Adrenal gland (tissue), 12 donors: ENCODE measurements around the gene RABL3. TPM values are rescaled to one million over a fixed set of nuclear protein-coding genes. Genes with fewer than 3 reads are reported as not detected.

Source experiments
- DNase-seq, 7 donors: peaks; one replicate each; pipeline ENCODE4 v3.0.0-alpha.2; 2019 to 2020
- H3K27ac ChIP-seq, 5 donors: fragments of 200-600 bp; sonication (generic) in 4 of 5; 1 replicate in 3 of 5; 2 replicates in 2 of 5; pipeline versions ENCODE4 v1.5.1 to v1.8.0; 2016 to 2020; ENCODE audit warnings: mild to moderate bottlenecking in 1 of 5
- H3K27me3 ChIP-seq: fragments of 200-600 bp; 2 replicates; pipeline ENCODE4 v1.8.0; 2021
- H3K36me3 ChIP-seq, 2 donors: fragments of 200-600 bp; replicated peaks in 1 of 2; 1 replicate in 1 of 2; 2 replicates in 1 of 2; pipeline versions ENCODE4 v1.5.1 to v1.8.0; 2018 to 2022
- H3K4me1 ChIP-seq, 2 donors: fragments of 200-600 bp; replicated peaks in 1 of 2; 1 replicate in 1 of 2; 2 replicates in 1 of 2; pipeline versions ENCODE4 v1.5.1 to v1.8.0; 2018 to 2021
- H3K4me3 ChIP-seq, 4 donors: fragments of 200-600 bp; sonication (generic) in 3 of 4; one replicate each; pipeline ENCODE4 v1.5.1; 2016 to 2018
- H3K9me3 ChIP-seq, 3 donors: fragments of 200-600 bp; sonication (generic) in 1 of 3; replicated peaks in 1 of 3; 1 replicate in 2 of 3; 2 replicates in 1 of 3; pipeline versions ENCODE4 v1.5.1 to v1.8.0; 2016 to 2021
- CTCF ChIP-seq, 6 experiments: fragments of 450-650 bp in 4 of 6; fragments of 200-600 bp in 2 of 6; sonication (generic) in 1 of 6; IDR thresholded peaks; 1 replicate in 5 of 6; 2 replicates in 1 of 6; pipeline versions ENCODE4 v1.5.1 to v1.8.0; 2016 to 2021; ENCODE audit warnings: antibody characterized with exemption in 6 of 6, mild to moderate bottlenecking in 2 of 6, moderate library complexity in 1 of 6
- POLR2A ChIP-seq, 2 donors: fragments of 450-650 bp; IDR thresholded peaks; one replicate each; pipeline ENCODE4 v1.6.1; 2017; ENCODE audit warnings: antibody characterized with exemption in 2 of 2, mild to moderate bottlenecking in 2 of 2, moderate library complexity in 1 of 2
- WGBS, 4 donors: extraction: QIAGEN DNeasy Blood & Tissue Kit in 2 of 4; methylation state at CpG; one replicate each; pipeline versions ENCODE4 v1.1.5 to v1.1.7; 2013 to 2017; 5-methylcytosine and 5-hydroxymethylcytosine counted together
- intact Hi-C, 2 donors: fragments of 100-400 bp; cut with DNase I; formaldehyde crosslinking; loops; one replicate each; pipeline versions ENCODE4 v1.14.1 to v1.15.0; 2022 to 2023
- polyA plus RNA-seq, 3 donors: library from polyadenylated mRNA; stranded (reverse); fragments of 200-250 nt in 2 of 3; fragments of 350-450 nt in 1 of 3; fragmentation: Illumina TruSeq in 1 of 3; extraction: RNeasy Lipid Tissue Mini Kit (QIAGEN cat#74804) in 1 of 3; gene quantifications; one replicate each; pipeline ENCODE4 v1.2.3, GENCODE V29; 2013 to 2014
- total RNA-seq, 9 donors: library from RNA; depleted of rRNA in 4 of 9; stranded (reverse); fragments of >200 nt in 4 of 9; fragments of 120-200 nt in 1 of 9; fragmentation: NEBNext Ultra II Directional in 1 of 9; extraction: Animal tissue kit (Norgen Biotek cat#: 25700) in 1 of 9; gene quantifications; one replicate each; pipeline versions ENCODE4 v1.1.0 to v1.2.4, GENCODE V29; 2013 to 2023
- donor health status: healthy with polysubstance abuse.
- donor health status: Bipolar disorder and iron deficiency.
- donor health status: DM: yes; HTN: yes; CAD: no.
- donor health status: DM: no; HTN: no; CAD: no.
- donor health status: DM: no; HTN: no; CAD: no.
- donor health status: DM: yes; HTN: yes; CAD: no.

RABL3 gene
- total and polyA plus RNA-seq, 12 donors, result 5.8 to 94.2 (median 47.5) TPM

GRCh38 chr3:120708408-120708807, 33.9 kb downstream of the RABL3 start:
- Histone ChIP-seq H3K9me3 (no peaks in the 10 kb centered on the region), H3K4me1 (peaks cover 0 to 12% of the 10 kb centered on the region in 2 donors), H3K36me3 (no peaks in the 10 kb centered on the region), H3K27me3 (no peaks in the 10 kb centered on the region), H3K27ac (no peak overlapping the region), H3K4me3 (no peak overlapping the region)
- TF ChIP-seq POLR2A (IDR thresholded peaks at IDR 0.05) (no peak), CTCF (IDR thresholded peaks at IDR 0.05) (no peak)
- no peak for DNase-seq
- intact Hi-C loops, result no loop called here

GRCh38 chr3:120706950-120707349, 35.4 kb downstream of the RABL3 start:
- intact Hi-C loops, result no loop called here
- H3K27ac ChIP-seq, result no peak overlapping the region
- no peaks in the 10 kb centered on the region for H3K9me3 ChIP-seq
- H3K36me3 ChIP-seq, result no peaks in the 10 kb centered on the region
- TF ChIP-seq CTCF (IDR thresholded peaks at IDR 0.05), result no peak
- TF ChIP-seq POLR2A (IDR thresholded peaks at IDR 0.05), result no peak
- H3K4me3 ChIP-seq, result no peak overlapping the region
- no peaks in the 10 kb centered on the region for H3K4me1 ChIP-seq
- no peak for DNase-seq
- no peaks in the 10 kb centered on the region for H3K27me3 ChIP-seq

GRCh38 chr3:120705884-120706582, 36.3 kb downstream of the RABL3 start:
- H3K27me3 ChIP-seq, result no peaks in the 10 kb centered on the region
- no peaks in the 10 kb centered on the region for H3K9me3 ChIP-seq
- peak in 1 of 7 donors; percentile 56 for DNase-seq
- no peaks in the 10 kb centered on the region for H3K4me1 ChIP-seq
- TF ChIP-seq POLR2A (IDR thresholded peaks at IDR 0.05) (no peak), CTCF (IDR thresholded peaks at IDR 0.05) (no peak)
- intact Hi-C loops, result no loop called here
- 77 to 86% (median 83%) methylated on average over 5 of the region's 5 CpGs for WGBS, 4 donors
- H3K36me3 ChIP-seq, result no peaks in the 10 kb centered on the region
- H3K4me3 ChIP-seq, result no peak overlapping the region
- no peak overlapping the region for H3K27ac ChIP-seq

- Histone ChIP-seq H3K4me3 (no peak overlapping the region), H3K9me3 (no peaks in the 10 kb centered on the region), H3K4me1 (peaks cover 4 to 12% of the 10 kb centered on the region in 2 donors), H3K36me3 (no peaks in the 10 kb centered on the region), H3K27me3 (no peaks in the 10 kb centered on the region), H3K27ac (no peak overlapping the region)
- 58 to 67% (median 61%) methylated on average over 3 of the region's 3 CpGs for WGBS, 4 donors
- intact Hi-C loops, result no loop called here
- no peak for DNase-seq
- TF ChIP-seq CTCF (IDR thresholded peaks at IDR 0.05), result no peak
- TF ChIP-seq POLR2A (IDR thresholded peaks at IDR 0.05), result no peak
Measured at GRCh38 chr3:120699333-120699732, 43.0 kb downstream of the RABL3 start.
